Measurements from ENCODE around the gene STKLD1.

DNA sequence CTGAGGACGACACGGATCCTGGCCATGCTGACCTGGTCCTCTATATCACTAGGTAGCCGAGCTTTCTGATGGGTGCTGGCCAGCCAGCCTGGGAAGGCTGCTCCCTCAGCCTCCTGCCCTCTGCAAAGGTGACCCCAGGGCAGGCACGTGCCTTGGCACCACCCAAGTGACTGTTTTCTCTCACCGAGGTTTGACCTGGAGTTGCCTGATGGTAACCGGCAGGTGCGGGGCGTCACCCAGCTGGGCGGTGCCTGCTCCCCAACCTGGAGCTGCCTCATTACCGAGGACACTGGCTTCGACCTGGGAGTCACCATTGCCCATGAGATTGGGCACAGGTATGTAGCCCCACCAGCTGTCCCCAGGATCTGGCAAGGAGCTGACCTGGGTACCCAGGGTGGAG lies 49.8 kb downstream of the STKLD1 start:
- TF ChIP-seq, protein P1, sequence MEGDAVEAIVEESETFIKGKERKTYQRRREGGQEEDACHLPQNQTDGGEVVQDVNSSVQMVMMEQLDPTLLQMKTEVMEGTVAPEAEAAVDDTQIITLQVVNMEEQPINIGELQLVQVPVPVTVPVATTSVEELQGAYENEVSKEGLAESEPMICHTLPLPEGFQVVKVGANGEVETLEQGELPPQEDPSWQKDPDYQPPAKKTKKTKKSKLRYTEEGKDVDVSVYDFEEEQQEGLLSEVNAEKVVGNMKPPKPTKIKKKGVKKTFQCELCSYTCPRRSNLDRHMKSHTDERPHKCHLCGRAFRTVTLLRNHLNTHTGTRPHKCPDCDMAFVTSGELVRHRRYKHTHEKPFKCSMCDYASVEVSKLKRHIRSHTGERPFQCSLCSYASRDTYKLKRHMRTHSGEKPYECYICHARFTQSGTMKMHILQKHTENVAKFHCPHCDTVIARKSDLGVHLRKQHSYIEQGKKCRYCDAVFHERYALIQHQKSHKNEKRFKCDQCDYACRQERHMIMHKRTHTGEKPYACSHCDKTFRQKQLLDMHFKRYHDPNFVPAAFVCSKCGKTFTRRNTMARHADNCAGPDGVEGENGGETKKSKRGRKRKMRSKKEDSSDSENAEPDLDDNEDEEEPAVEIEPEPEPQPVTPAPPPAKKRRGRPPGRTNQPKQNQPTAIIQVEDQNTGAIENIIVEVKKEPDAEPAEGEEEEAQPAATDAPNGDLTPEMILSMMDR (IDR thresholded peaks at IDR 0.05), result no peak
- TF ChIP-seq POLR2A (IDR thresholded peaks at IDR 0.05), result no peak

Measured in tibial nerve (tissue), 3 donors.